Stomach (tissue), 4 donors: Measurements from ENCODE around the gene TNFRSF1A.

Experiments
- CTCF ChIP-seq, 7 experiments: fragments of 450-650 bp in 4 of 7; fragments of 200-600 bp in 3 of 7; sonication (generic) in 3 of 7; IDR thresholded peaks; one replicate each; pipeline ENCODE4 v1.5.1; 2016 to 2019; ENCODE audit warnings: antibody characterized with exemption in 7 of 7, control low read depth in 2 of 7, mild to moderate bottlenecking in 1 of 7
- POLR2A ChIP-seq, 4 donors: fragments of 450-650 bp; IDR thresholded peaks; one replicate each; pipeline ENCODE4 v1.6.1; 2016; ENCODE audit warnings: antibody characterized with exemption in 4 of 4, control low read depth in 2 of 4, mild to moderate bottlenecking in 1 of 4, moderate library complexity in 1 of 4
- POLR2AphosphoS5 ChIP-seq, 3 donors: sonication (generic); formaldehyde crosslinking; IDR thresholded peaks; one replicate each; pipeline ENCODE4 v1.6.1; 2016; ENCODE audit warnings: antibody characterized with exemption in 3 of 3

DNA sequence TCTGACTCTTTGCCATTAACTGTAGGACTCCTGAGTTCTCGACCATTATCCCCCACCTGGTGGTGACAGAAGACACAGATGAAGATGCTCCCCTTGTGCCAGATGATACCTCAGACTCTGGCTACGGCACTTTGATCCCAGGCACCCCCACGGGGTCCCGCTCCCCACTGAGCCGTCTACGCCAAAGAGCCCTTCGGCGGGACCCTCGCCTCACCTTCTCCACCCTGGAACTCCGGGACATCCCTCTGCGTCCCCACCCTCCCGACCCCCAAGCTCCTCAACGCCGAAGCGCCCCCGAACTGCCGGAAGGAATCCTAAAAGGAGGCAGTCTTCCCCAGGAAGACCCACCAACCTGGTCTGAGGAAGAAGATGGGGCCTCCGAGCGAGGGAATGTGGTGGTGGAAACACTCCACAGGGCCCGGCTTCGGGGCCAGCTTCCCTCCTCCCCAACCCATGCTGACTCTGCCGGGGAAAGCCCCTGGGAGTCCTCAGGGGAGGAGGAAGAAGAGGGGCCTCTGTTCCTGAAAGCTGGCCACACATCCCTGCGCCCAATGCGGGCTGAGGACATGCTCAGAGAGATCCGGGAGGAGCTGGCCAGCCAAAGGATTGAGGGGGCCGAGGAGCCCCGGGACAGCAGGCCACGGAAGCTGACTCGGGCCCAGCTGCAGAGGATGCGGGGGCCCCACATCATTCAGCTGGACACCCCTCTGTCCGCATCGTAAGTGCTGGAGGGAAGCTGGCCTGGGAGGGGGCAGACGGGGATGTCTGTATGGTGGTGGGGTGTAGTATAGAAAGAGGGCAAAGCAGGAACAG lies 14.4 kb downstream of the TNFRSF1A start:
- TF ChIP-seq CTCF (IDR thresholded peaks at IDR 0.05), result no peak
- no peak for TF ChIP-seq POLR2A (IDR thresholded peaks at IDR 0.05)
- no peak for TF ChIP-seq POLR2AphosphoS5 (IDR thresholded peaks at IDR 0.05)
